ENCODE results near the gene SALL4. TPM values are rescaled to one million over a fixed set of nuclear protein-coding genes. Genes with fewer than 3 reads are reported as not detected.
"Not testable (repeated sequence)": the region's sequence is repeated elsewhere in the genome, so short reads cannot be mapped to it uniquely, and the experiment has no call there.

SALL4 gene
- total and polyA plus RNA-seq, 7 donors = not detected

DNA sequence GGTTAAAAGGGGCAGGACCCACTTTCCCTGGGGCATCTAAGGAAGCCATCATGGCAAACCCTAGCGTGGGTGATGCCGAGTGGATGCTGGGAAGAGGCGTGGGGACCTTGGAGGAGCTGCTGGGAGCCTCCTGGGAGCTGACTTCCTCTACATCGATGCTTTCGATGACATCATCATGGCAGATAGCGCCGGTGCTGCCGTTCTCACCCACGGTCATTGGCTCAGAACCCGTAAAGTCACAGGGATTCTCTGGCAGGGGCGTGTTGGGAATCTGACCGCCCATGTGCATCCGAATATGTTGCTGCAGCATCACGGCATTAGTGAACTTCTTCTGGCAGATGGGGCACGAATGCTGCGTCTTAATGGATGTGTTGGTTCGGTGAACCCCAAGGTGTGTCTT lies 12.1 kb downstream of the SALL4 start:
- no peaks in the 10 kb centered on the region for H3K9me3 ChIP-seq
- H3K36me3 ChIP-seq (ENCODE audit: insufficient read depth in 1 of 2, low read depth in 1 of 2) = no peaks in the 10 kb centered on the region
- no peak overlapping the region for H3K4me3 ChIP-seq
- TF ChIP-seq, protein P1, sequence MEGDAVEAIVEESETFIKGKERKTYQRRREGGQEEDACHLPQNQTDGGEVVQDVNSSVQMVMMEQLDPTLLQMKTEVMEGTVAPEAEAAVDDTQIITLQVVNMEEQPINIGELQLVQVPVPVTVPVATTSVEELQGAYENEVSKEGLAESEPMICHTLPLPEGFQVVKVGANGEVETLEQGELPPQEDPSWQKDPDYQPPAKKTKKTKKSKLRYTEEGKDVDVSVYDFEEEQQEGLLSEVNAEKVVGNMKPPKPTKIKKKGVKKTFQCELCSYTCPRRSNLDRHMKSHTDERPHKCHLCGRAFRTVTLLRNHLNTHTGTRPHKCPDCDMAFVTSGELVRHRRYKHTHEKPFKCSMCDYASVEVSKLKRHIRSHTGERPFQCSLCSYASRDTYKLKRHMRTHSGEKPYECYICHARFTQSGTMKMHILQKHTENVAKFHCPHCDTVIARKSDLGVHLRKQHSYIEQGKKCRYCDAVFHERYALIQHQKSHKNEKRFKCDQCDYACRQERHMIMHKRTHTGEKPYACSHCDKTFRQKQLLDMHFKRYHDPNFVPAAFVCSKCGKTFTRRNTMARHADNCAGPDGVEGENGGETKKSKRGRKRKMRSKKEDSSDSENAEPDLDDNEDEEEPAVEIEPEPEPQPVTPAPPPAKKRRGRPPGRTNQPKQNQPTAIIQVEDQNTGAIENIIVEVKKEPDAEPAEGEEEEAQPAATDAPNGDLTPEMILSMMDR (IDR thresholded peaks at IDR 0.05) = no peak
- DNase-seq (no peak), ATAC-seq (no peak)
- H3K4me1 ChIP-seq = no peaks in the 10 kb centered on the region
- H3K27ac ChIP-seq = no peak overlapping the region
- peaks cover 0 to 12% (median 0%) of the 10 kb centered on the region in 3 donors for H3K27me3 ChIP-seq (ENCODE audit: insufficient read depth in 3 of 3, low read length in 2 of 3)
- intact Hi-C loops (cut with DNase I) = loop anchor here in 1 of 2 donors (10.0 kb wide), 1 partner anchor 295 kb away; no protein-coding TSS in a partner anchor
- 89 to 93% (median 90%) methylated on average over 17 of the region's 17 CpGs for WGBS, 3 donors

GRCh38 chr20:51789434-51789833 lies 12.9 kb downstream of the SALL4 start:
- ATAC-seq (no peak), DNase-seq (no peak)
- no peaks in the 10 kb centered on the region for H3K9me3 ChIP-seq
- 65 to 72% (median 67%) methylated on average over 2 of the region's 2 CpGs for WGBS, 3 donors
- no peak overlapping the region for H3K4me3 ChIP-seq
- H3K4me1 ChIP-seq = no peaks in the 10 kb centered on the region
- TF ChIP-seq, protein P1 (IDR thresholded peaks at IDR 0.05) = no peak
- H3K36me3 ChIP-seq (ENCODE audit: insufficient read depth in 1 of 2, low read depth in 1 of 2) = no peaks in the 10 kb centered on the region
- H3K27ac ChIP-seq = no peak overlapping the region
- intact Hi-C loops (cut with DNase I) = no loop called here
- peaks cover 0 to 12% (median 0%) of the 10 kb centered on the region in 3 donors for H3K27me3 ChIP-seq (ENCODE audit: insufficient read depth in 3 of 3, low read length in 2 of 3)

- WGBS, 3 donors = 88 to 92% (median 89%) methylated on average over 14 of the region's 14 CpGs
- TF ChIP-seq, protein P1 (IDR thresholded peaks at IDR 0.05) = no peak
- DNase-seq = no peak
- ATAC-seq = no peak
- Histone ChIP-seq H3K27ac (no peak overlapping the region), H3K4me1 (no peaks in the 10 kb centered on the region), H3K27me3 (ENCODE audit: insufficient read depth in 3 of 3, low read length in 2 of 3) (peaks cover 0 to 6% (median 0%) of the 10 kb centered on the region in 3 donors), H3K9me3 (no peaks in the 10 kb centered on the region), H3K36me3 (ENCODE audit: insufficient read depth in 1 of 2, low read depth in 1 of 2) (no peaks in the 10 kb centered on the region), H3K4me3 (no peak overlapping the region)
- intact Hi-C loops (cut with DNase I) = no loop called here
These were observed 13.5 kb downstream of the SALL4 start for GRCh38 chr20:51788822-51789221.

DNA sequence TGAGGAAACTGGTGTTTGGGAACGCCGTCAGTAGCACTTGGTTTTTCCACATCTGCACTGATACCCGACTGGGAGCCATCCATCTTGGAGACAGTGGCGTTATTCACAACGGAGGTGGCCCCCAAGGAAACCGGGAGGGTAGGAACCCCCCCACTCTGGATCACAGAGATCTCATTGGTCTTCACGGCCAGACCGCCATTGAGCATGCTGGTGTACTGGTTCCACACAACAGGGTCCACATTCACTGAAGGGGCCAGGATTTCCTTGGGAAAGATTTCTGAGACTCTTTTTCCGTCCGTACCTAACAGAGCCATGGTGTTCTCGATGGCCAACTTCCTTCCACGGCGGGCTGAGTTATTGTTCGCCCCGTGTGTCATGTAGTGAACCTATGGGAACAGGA lies 18.0 kb downstream of the SALL4 start:
- intact Hi-C loops (cut with DNase I) = no loop called here
- Histone ChIP-seq H3K27ac (no peak overlapping the region), H3K9me3 (peaks cover 5% of the 10 kb centered on the region), H3K4me1 (no peaks in the 10 kb centered on the region), H3K4me3 (no peak overlapping the region), H3K36me3 (ENCODE audit: insufficient read depth in 1 of 2, low read depth in 1 of 2) (no peaks in the 10 kb centered on the region), H3K27me3 (ENCODE audit: insufficient read depth in 3 of 3, low read length in 2 of 3) (no peaks in the 10 kb centered on the region)
- WGBS, 3 donors = 83 to 88% (median 86%) methylated on average over 15 of the region's 15 CpGs
- ATAC-seq = no peak
- TF ChIP-seq, protein P1 (IDR thresholded peaks at IDR 0.05) = no peak
- DNase-seq = no peak

DNA sequence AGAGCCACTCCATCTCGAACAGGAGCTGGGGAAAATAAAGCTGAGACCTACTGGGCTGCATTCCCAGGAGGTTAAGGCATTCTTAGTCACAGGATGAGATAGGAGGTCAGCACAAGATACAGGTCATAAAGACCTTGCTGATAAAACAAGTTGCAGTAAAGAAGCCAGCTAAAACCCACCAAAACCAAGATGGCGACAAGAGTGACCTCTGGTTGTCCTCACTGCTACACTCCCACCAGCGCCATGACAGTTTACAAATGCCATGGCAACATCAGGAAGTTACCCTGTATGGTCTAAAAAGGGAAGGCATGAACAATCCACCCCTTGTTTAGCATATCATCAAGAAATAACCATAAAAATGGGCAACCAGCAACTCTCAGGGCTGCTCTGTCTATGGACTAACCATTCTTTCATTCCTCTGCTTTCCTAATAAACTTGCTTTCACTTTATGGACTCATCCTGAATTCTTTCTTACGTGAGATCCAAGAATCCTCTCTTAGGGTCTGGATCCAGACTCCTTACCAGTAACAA lies 24.0 kb downstream of the SALL4 start:
- intact Hi-C loops (cut with DNase I); H3K9me3 ChIP-seq; H3K27me3 ChIP-seq (ENCODE audit: insufficient read depth in 3 of 3, low read length in 2 of 3); ATAC-seq; H3K27ac ChIP-seq; H3K4me1 ChIP-seq; H3K36me3 ChIP-seq (ENCODE audit: insufficient read depth in 1 of 2, low read depth in 1 of 2); DNase-seq; H3K4me3 ChIP-seq: not testable (repeated sequence)
- 86 to 89% (median 86%) methylated on average over 4 of the region's 4 CpGs for WGBS, 3 donors

Data from psoas muscle (tissue), 8 donors.